Upper lobe of left lung (tissue), 6 donors: Measurements from ENCODE around the gene TBC1D9. TPM values are rescaled to one million over a fixed set of nuclear protein-coding genes. Genes with fewer than 3 reads are reported as not detected.

Experiments
- ATAC-seq, 2 donors: fragments of 200-7000 bp; cut with Tn5 transposase; one replicate each; pipeline ENCODE4 v1.9.1; 2022; ENCODE audit warnings: mild to moderate bottlenecking in 2 of 2, moderate library complexity in 2 of 2; ENCODE audit not compliant: low FRiP score in 2 of 2
- DNase-seq, 2 donors: peaks; one replicate each; pipeline ENCODE4 v3.0.0-alpha.2; 2019 to 2020
- H3K27ac ChIP-seq, 4 donors: fragments of 200-600 bp; sonication (generic); one replicate each; pipeline ENCODE4 v1.5.1; 2016 to 2019
- H3K27me3 ChIP-seq, 4 donors: fragments of 200-600 bp; sonication (generic); one replicate each; pipeline ENCODE4 v1.5.1; 2017 to 2019
- H3K36me3 ChIP-seq, 4 donors: fragments of 200-600 bp; sonication (generic); one replicate each; pipeline ENCODE4 v1.5.1; 2016 to 2019
- H3K4me1 ChIP-seq, 4 donors: fragments of 200-600 bp; sonication (generic); one replicate each; pipeline ENCODE4 v1.5.1; 2018 to 2019
- H3K4me3 ChIP-seq, 4 donors: fragments of 200-600 bp; sonication (generic); one replicate each; pipeline ENCODE4 v1.5.1; 2017 to 2019; ENCODE audit warnings: mild to moderate bottlenecking in 2 of 4, moderate library complexity in 1 of 4
- H3K9me3 ChIP-seq, 4 donors: fragments of 200-600 bp; sonication (generic); one replicate each; pipeline ENCODE4 v1.5.1; 2018 to 2019
- CTCF ChIP-seq, 6 experiments: fragments of 450-650 bp in 4 of 6; fragments of 200-600 bp in 2 of 6; sonication (generic) in 2 of 6; IDR thresholded peaks; one replicate each; pipeline ENCODE4 v1.5.1; 2016 to 2019; ENCODE audit warnings: antibody characterized with exemption in 6 of 6
- EP300 ChIP-seq, 4 donors: sonication (generic); formaldehyde crosslinking; IDR thresholded peaks; one replicate each; pipeline ENCODE4 v1.5.1; 2017; ENCODE audit warnings: antibody characterized with exemption in 4 of 4, control low read depth in 2 of 4
- POLR2A ChIP-seq, 4 donors: fragments of 450-650 bp; IDR thresholded peaks; one replicate each; pipeline ENCODE4 v1.5.1; 2016 to 2017; ENCODE audit warnings: antibody characterized with exemption in 4 of 4, mild to moderate bottlenecking in 2 of 4
- POLR2AphosphoS5 ChIP-seq, 2 donors: sonication (generic); formaldehyde crosslinking; IDR thresholded peaks; one replicate each; pipeline ENCODE4 v1.5.1; 2017; ENCODE audit warnings: antibody characterized with exemption in 2 of 2
- WGBS, 2 donors: methylation state at CpG; one replicate each; pipeline ENCODE4 v1.1.5; 2017 to 2018; 5-methylcytosine and 5-hydroxymethylcytosine counted together
- total RNA-seq, 6 donors: library from RNA; depleted of rRNA in 4 of 6; stranded (reverse); fragments of >200 nt in 4 of 6; gene quantifications; one replicate each; pipeline versions ENCODE4 v1.1.0 to v1.2.1, GENCODE V29; 2016 to 2021
- donor health status: DM: no; HTN: no; CAD: no; lungs with moderate emphysema.
- donor health status: DM: no; HTN: yes; CAD: no; lungs with severe emphysema.

TBC1D9 gene
- total RNA-seq, 6 donors from 2014 or later: 33.7 to 41.9 (median 38.1) TPM

- no peak for TF ChIP-seq EP300 (IDR thresholded peaks at IDR 0.05)
- TF ChIP-seq POLR2AphosphoS5 (IDR thresholded peaks at IDR 0.05): no peak
- no peak for TF ChIP-seq CTCF (IDR thresholded peaks at IDR 0.05)
- TF ChIP-seq POLR2A (IDR thresholded peaks at IDR 0.05): no peak
- no peaks in the 10 kb centered on the region for H3K27me3 ChIP-seq
- ATAC-seq: peak in 1 of 2 donors; percentile 46
- no peak for DNase-seq
- H3K36me3 ChIP-seq: peaks cover 0 to 21% (median 4%) of the 10 kb centered on the region in 4 donors
- H3K9me3 ChIP-seq: no peaks in the 10 kb centered on the region
- H3K27ac ChIP-seq: no peak overlapping the region
- H3K4me3 ChIP-seq: no peak overlapping the region
- H3K4me1 ChIP-seq: peaks cover 0 to 23% (median 13%) of the 10 kb centered on the region in 4 donors
These were observed 69.4 kb downstream of the TBC1D9 start for GRCh38 chr4:140686796-140687195.

- no peak overlapping the region for H3K4me3 ChIP-seq
- no peak for DNase-seq
- no peaks in the 10 kb centered on the region for H3K9me3 ChIP-seq
- peaks cover 0 to 24% (median 4%) of the 10 kb centered on the region in 4 donors for H3K36me3 ChIP-seq
- TF ChIP-seq EP300 (IDR thresholded peaks at IDR 0.05) (no peak), POLR2AphosphoS5 (IDR thresholded peaks at IDR 0.05) (no peak), POLR2A (IDR thresholded peaks at IDR 0.05) (no peak), CTCF (IDR thresholded peaks at IDR 0.05) (no peak)
- peaks cover 0 to 5% (median 0%) of the 10 kb centered on the region in 4 donors for H3K4me1 ChIP-seq
- ATAC-seq: no peak
- H3K27me3 ChIP-seq: no peaks in the 10 kb centered on the region
- H3K27ac ChIP-seq: no peak overlapping the region
These were observed 71.9 kb downstream of the TBC1D9 start for GRCh38 chr4:140684314-140684713.

- Histone ChIP-seq H3K4me3 (no peak overlapping the region), H3K27ac (no peak overlapping the region), H3K4me1 (no peaks in the 10 kb centered on the region), H3K27me3 (no peaks in the 10 kb centered on the region), H3K36me3 (peaks cover 5 to 52% (median 18%) of the 10 kb centered on the region in 4 donors), H3K9me3 (no peaks in the 10 kb centered on the region)
- no peak for DNase-seq
- no peak for ATAC-seq
- TF ChIP-seq CTCF (IDR thresholded peaks at IDR 0.05) (no peak), POLR2AphosphoS5 (IDR thresholded peaks at IDR 0.05) (no peak), POLR2A (IDR thresholded peaks at IDR 0.05) (no peak), EP300 (IDR thresholded peaks at IDR 0.05) (no peak)
- 86 to 90% methylated on average over 3 of the region's 3 CpGs for WGBS, 2 donors
These were observed 75.0 kb downstream of the TBC1D9 start for GRCh38 chr4:140681201-140681600.

GRCh38 chr4:140680686-140681085 is 75.5 kb downstream of the TBC1D9 start:
- Histone ChIP-seq H3K27me3 (no peaks in the 10 kb centered on the region), H3K27ac (no peak overlapping the region), H3K36me3 (peaks cover 4 to 54% (median 21%) of the 10 kb centered on the region in 4 donors), H3K4me1 (peaks cover 0 to 2% (median 0%) of the 10 kb centered on the region in 4 donors), H3K9me3 (no peaks in the 10 kb centered on the region), H3K4me3 (no peak overlapping the region)
- no peak for ATAC-seq
- TF ChIP-seq CTCF (IDR thresholded peaks at IDR 0.05) (no peak), EP300 (IDR thresholded peaks at IDR 0.05) (no peak), POLR2AphosphoS5 (IDR thresholded peaks at IDR 0.05) (no peak), POLR2A (IDR thresholded peaks at IDR 0.05) (no peak)
- 94 to 95% methylated on average over 1 of the region's 1 CpG for WGBS, 2 donors
- no peak for DNase-seq

GRCh38 chr4:140679576-140679975 is 76.6 kb downstream of the TBC1D9 start:
- Histone ChIP-seq H3K4me3 (no peak overlapping the region), H3K4me1 (peaks cover 0 to 3% (median 0%) of the 10 kb centered on the region in 4 donors), H3K27ac (no peak overlapping the region), H3K36me3 (peaks cover 2 to 46% (median 19%) of the 10 kb centered on the region in 4 donors), H3K27me3 (no peaks in the 10 kb centered on the region), H3K9me3 (no peaks in the 10 kb centered on the region)
- 76 to 87% methylated on average over 3 of the region's 3 CpGs for WGBS, 2 donors
- TF ChIP-seq POLR2AphosphoS5 (IDR thresholded peaks at IDR 0.05) (no peak), POLR2A (IDR thresholded peaks at IDR 0.05) (no peak), CTCF (IDR thresholded peaks at IDR 0.05) (no peak), EP300 (IDR thresholded peaks at IDR 0.05) (no peak)
- ATAC-seq (no peak), DNase-seq (no peak)
